H1 (cell line): ENCODE results near the gene YAP1. TPM values are rescaled to one million over a fixed set of nuclear protein-coding genes. Genes with fewer than 3 reads are reported as not detected.

Experiments used
- EP300 ChIP-seq, 2 experiments: IDR thresholded peaks; 1 replicate in 1 of 2; 2 replicates in 1 of 2; pipeline ENCODE4 v1.6.1; 2011 to 2012; ENCODE audit warnings: low read depth in 2 of 2, low read length in 2 of 2, mild to moderate bottlenecking in 2 of 2, borderline replicate concordance in 1 of 2, inconsistent platforms in 1 of 2, moderate library complexity in 1 of 2
- KDM1A ChIP-seq: fragments of 200-600, 300-600 bp; sonication (generic); IDR thresholded peaks from 2 replicates; pipeline ENCODE4 v1.7.1; 2016; ENCODE audit warnings: mild to moderate bottlenecking, low read length, borderline replicate concordance
- polyA plus RNA-seq, 7 experiments: library from polyadenylated mRNA; depleted of rRNA in 3 of 7; stranded (reverse) in 5 of 7; unstranded in 2 of 7; fragments of >200 nt in 5 of 7; fragments of 200-250 nt in 2 of 7; gene quantifications; 1 replicate in 5 of 7; 2 replicates in 1 of 7; 4 replicates in 1 of 7; pipeline versions ENCODE4 v1.2.1 to v1.2.3, GENCODE V29; 2011 to 2013; ENCODE audit warnings: missing spikeins in 2 of 7, mixed read lengths in 2 of 7
- total RNA-seq: library from RNA; stranded (reverse); fragmentation: NEBNext Ultra II Directional; extraction: Animal tissue kit (Norgen Biotek cat#: 25700); gene quantifications from 2 replicates; pipeline ENCODE4 v1.2.1, GENCODE V29; 2021

YAP1 gene
- total and polyA plus RNA-seq, 2 of the 8 experiments (the other 6 are each of a cell fraction or from before 2014, with no cell fraction given): 62.0 to 108 TPM

DNA sequence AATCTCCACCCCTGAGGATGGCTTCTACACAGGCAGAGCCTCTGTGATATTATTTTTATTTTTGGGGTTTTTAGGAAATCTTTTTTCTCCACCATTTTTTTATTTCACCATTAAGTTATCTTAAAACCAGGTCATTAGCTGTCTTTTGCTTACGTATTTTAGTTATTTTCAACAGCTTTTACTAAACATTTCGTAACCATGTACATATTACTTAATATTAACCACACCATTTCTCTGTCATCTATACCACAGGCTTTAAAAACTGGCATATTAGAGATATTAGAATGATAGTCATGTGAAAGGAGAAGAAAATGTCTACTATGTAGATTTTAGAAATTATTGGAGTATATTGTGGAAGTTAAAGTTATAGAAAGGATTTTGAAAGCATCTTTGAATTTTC, 37.4 kb downstream of the YAP1 start (continued):
- TF ChIP-seq KDM1A (no peak), EP300 (IDR thresholded peaks at IDR 0.05; ENCODE audit: borderline replicate concordance in 1 of 2, low read depth in 2 of 2, low read length in 2 of 2) (no peak)
